ENCODE data around the gene LRPPRC. TPM values are rescaled to one million over a fixed set of nuclear protein-coding genes. Genes with fewer than 3 reads are reported as not detected.

Gene LRPPRC
- total RNA-seq, 2 donors from 2014 or later: 117 to 135 TPM

DNA sequence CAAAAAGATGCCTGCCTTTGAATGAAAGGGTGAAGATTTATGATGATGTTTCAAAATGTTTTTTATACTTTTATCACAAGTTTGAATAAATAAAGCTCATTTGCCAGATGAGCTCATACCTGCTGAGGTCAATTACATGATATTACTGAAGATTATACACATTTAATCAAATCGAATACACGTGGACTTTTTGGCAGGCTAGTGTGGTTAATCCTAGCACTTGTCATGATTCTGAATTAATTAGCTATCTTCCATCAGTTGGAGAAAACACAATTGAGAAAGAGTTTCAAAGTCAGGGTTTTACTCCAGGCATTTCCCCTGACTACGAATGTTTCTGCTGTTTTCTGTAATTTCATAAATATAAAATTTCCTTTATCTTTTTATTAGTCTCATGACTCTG is 54.4 kb downstream of the LRPPRC start:
- Histone ChIP-seq H3K36me3 (ENCODE audit: control insufficient read depth, insufficient read depth, low read length) (peaks cover 88% of the 10 kb centered on the region), H3K4me1 (ENCODE audit: control insufficient read depth, insufficient read depth, low read length) (no peaks in the 10 kb centered on the region), H3K27me3 (ENCODE audit: control insufficient read depth, insufficient read depth, low read length, poor library complexity, severe bottlenecking) (no peaks in the 10 kb centered on the region), H3K4me3 (ENCODE audit: low read length) (no peak overlapping the region), H3K27ac (ENCODE audit: low read depth, low read length) (no peak overlapping the region), H3K9ac (ENCODE audit: extremely low read depth, low read length, poor library complexity, severe bottlenecking) (no peak overlapping the region), H3K9me3 (ENCODE audit: control insufficient read depth, low read length) (no peaks in the 10 kb centered on the region)
- DNase-seq: no peak
- H3K36me3 Mint-ChIP-seq (ENCODE audit: low read depth): peaks cover 61% of the 10 kb centered on the region
- H3K9me3 Mint-ChIP-seq: no peaks in the 10 kb centered on the region
- no peak overlapping the region for H3K4me3 Mint-ChIP-seq
- no peak for TF ChIP-seq CTCF (conservative IDR thresholded peaks at IDR 0.05)
- no peak overlapping the region for H3K27ac Mint-ChIP-seq
- H3K4me1 Mint-ChIP-seq: peaks cover 15% of the 10 kb centered on the region
- 84 to 100% methylated on average over 2 to 3 of the region's 3 CpGs for WGBS, 2 experiments (ENCODE audit: insufficient coverage in 1 of 2, insufficient read length in 1 of 2)
- H3K27me3 Mint-ChIP-seq (ENCODE audit: insufficient read depth): no peaks in the 10 kb centered on the region

DNA sequence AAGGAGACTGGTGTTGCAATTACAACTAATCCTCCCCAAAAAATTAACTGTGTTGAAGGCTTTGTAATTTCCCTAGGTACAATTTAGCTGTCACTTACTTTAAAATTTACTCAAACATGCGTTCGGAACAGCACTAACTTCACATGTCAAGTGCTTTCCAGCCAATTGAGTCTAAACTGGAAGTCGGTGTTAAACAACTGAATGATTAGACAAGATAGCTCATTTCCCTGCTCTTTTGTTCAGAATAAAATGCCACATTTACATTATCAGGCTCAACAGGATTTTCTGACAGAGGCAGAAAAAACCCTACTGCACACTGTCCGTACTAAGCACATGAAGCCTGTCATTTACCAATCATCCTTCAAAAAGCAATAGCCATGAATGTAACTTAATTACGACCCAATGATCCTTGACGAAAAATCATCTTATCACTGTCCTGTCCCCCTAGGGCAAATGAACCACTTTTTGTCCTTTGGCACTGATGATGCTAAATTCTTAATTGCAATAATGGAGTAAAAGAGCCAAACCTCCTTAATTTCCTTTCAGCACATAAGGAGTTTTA is 56.0 kb downstream of the LRPPRC start:
- DNase-seq: no peak
- Mint-ChIP-seq H3K27ac (no peak overlapping the region), H3K4me3 (no peak overlapping the region), H3K27me3 (ENCODE audit: insufficient read depth) (no peaks in the 10 kb centered on the region), H3K9me3 (no peaks in the 10 kb centered on the region), H3K4me1 (peaks cover 15% of the 10 kb centered on the region), H3K36me3 (ENCODE audit: low read depth) (peaks cover 45% of the 10 kb centered on the region)
- Histone ChIP-seq H3K27me3 (ENCODE audit: control insufficient read depth, insufficient read depth, low read length, poor library complexity, severe bottlenecking) (no peaks in the 10 kb centered on the region), H3K36me3 (ENCODE audit: control insufficient read depth, insufficient read depth, low read length) (peaks cover 81% of the 10 kb centered on the region), H3K9ac (ENCODE audit: extremely low read depth, low read length, poor library complexity, severe bottlenecking) (no peak overlapping the region), H3K9me3 (ENCODE audit: control insufficient read depth, low read length) (no peaks in the 10 kb centered on the region), H3K4me1 (ENCODE audit: control insufficient read depth, insufficient read depth, low read length) (no peaks in the 10 kb centered on the region), H3K4me3 (ENCODE audit: low read length) (no peak overlapping the region), H3K27ac (ENCODE audit: low read depth, low read length) (no peak overlapping the region)
- TF ChIP-seq CTCF (conservative IDR thresholded peaks at IDR 0.05): no peak
- 94 to 98% methylated on average over 4 to 6 of the region's 6 CpGs for WGBS, 2 experiments (ENCODE audit: insufficient coverage in 1 of 2, insufficient read length in 1 of 2)

- Mint-ChIP-seq H3K4me3 (no peak overlapping the region), H3K27me3 (ENCODE audit: insufficient read depth) (no peaks in the 10 kb centered on the region), H3K36me3 (ENCODE audit: low read depth) (peaks cover 38% of the 10 kb centered on the region), H3K4me1 (peaks cover 17% of the 10 kb centered on the region), H3K27ac (no peak overlapping the region), H3K9me3 (no peaks in the 10 kb centered on the region)
- DNase-seq: no peak
- no peak for TF ChIP-seq CTCF (conservative IDR thresholded peaks at IDR 0.05)
- Histone ChIP-seq H3K27me3 (ENCODE audit: control insufficient read depth, insufficient read depth, low read length, poor library complexity, severe bottlenecking) (no peaks in the 10 kb centered on the region), H3K27ac (ENCODE audit: low read depth, low read length) (no peak overlapping the region), H3K4me1 (ENCODE audit: control insufficient read depth, insufficient read depth, low read length) (no peaks in the 10 kb centered on the region), H3K9ac (ENCODE audit: extremely low read depth, low read length, poor library complexity, severe bottlenecking) (no peak overlapping the region), H3K36me3 (ENCODE audit: control insufficient read depth, insufficient read depth, low read length) (peaks cover 83% of the 10 kb centered on the region), H3K4me3 (ENCODE audit: low read length) (no peak overlapping the region), H3K9me3 (ENCODE audit: control insufficient read depth, low read length) (no peaks in the 10 kb centered on the region)
- WGBS, 2 experiments (ENCODE audit: insufficient coverage in 1 of 2, insufficient read length in 1 of 2): 63 to 91% methylated on average over 1 to 3 of the region's 3 CpGs
These were observed 58.4 kb downstream of the LRPPRC start for GRCh38 chr2:43937269-43937820.

Data from endodermal cell (in vitro differentiated cells).